PC-3 (cell line): Measurements from ENCODE around the gene UAP1L1. TPM values are rescaled to one million over a fixed set of nuclear protein-coding genes. Genes with fewer than 3 reads are reported as not detected.

Experiments used
- ATAC-seq: fragments of 200-7000 bp; cut with Tn5 transposase; 2 replicates; pipeline ENCODE4 v1.9.1; 2020; ENCODE audit warnings: mild to moderate bottlenecking, moderate library complexity
- BruUV-seq: library from RNA; stranded (reverse); fragments of 400-500 nt; replicated peaks from 2 replicates; lab custom pipeline; 2021; lab: Mats Ljungman, UMichigan
- CTCF ChIA-PET: fragments of 300-600 bp; sonication (Branson Sonifier 250); formaldehyde crosslinking; loops from one replicate; lab custom pipeline; 2022; ENCODE audit warnings: antibody characterized with exemption; lab: Charles Lee
- POLR2A ChIA-PET: fragments of 300-600 bp; sonication (Branson Sonifier 250); formaldehyde crosslinking; loops from one replicate; lab custom pipeline; 2022; ENCODE audit warnings: antibody characterized with exemption; ENCODE audit not compliant: unreplicated experiment; lab: Charles Lee
- DNase-seq: peaks from one replicate; pipeline ENCODE4 v3.0.0-alpha.2; 2015
- H2AFZ ChIP-seq: fragments of 300-600 bp; sonication (generic); 2 replicates; pipeline ENCODE4 v1.6.0; 2016; ENCODE audit warnings: antibody characterized with exemption, low read length
- H3F3A ChIP-seq: fragments of 300-600 bp; sonication (generic); one replicate; pipeline ENCODE4 v1.6.0; 2017; ENCODE audit warnings: antibody characterized with exemption, low read length, control low read depth, mild to moderate bottlenecking; ENCODE audit not compliant: unreplicated experiment
- H3K27ac ChIP-seq: fragments of 300-600 bp; sonication (generic); 2 replicates; pipeline ENCODE4 v1.5.1; 2016; ENCODE audit warnings: mild to moderate bottlenecking, low read length
- H3K27me3 ChIP-seq: fragments of 300-600 bp; sonication (generic); 2 replicates; pipeline ENCODE4 v1.6.1; 2016; ENCODE audit warnings: low read length, mixed read lengths
- H3K36me3 ChIP-seq: fragments of 300-600 bp; sonication (generic); 2 replicates; pipeline ENCODE4 v1.6.1; 2016; ENCODE audit warnings: low read depth, mixed run types, low read length, mixed read lengths
- H3K4me1 ChIP-seq: fragments of 300-600 bp; sonication (generic); 2 replicates; pipeline ENCODE4 v1.5.1; 2016; ENCODE audit warnings: low read length; ENCODE audit not compliant: insufficient read depth
- H3K4me2 ChIP-seq: fragments of 300-600 bp; sonication (generic); 2 replicates; pipeline ENCODE4 v1.6.0; 2016; ENCODE audit warnings: low read length
- H3K4me3 ChIP-seq: fragments of 300-600 bp; sonication (generic); 2 replicates; pipeline ENCODE4 v1.5.1; 2016; ENCODE audit warnings: mild to moderate bottlenecking, low read length, mixed read lengths
- H3K79me2 ChIP-seq: fragments of 300-600 bp; sonication (generic); 2 replicates; pipeline ENCODE4 v1.6.1; 2017; ENCODE audit warnings: low read length, mixed read lengths
- H3K9ac ChIP-seq: fragments of 300-600 bp; sonication (generic); 2 replicates; pipeline ENCODE4 v1.6.0; 2016; ENCODE audit warnings: mild to moderate bottlenecking, low read length
- H3K9me2 ChIP-seq: fragments of 300-600 bp; sonication (generic); replicated peaks from 2 replicates; pipeline ENCODE4 v1.6.1; 2016; ENCODE audit warnings: mixed run types, low read length, mixed read lengths
- H3K9me3 ChIP-seq: fragments of 300-600 bp; sonication (generic); 2 replicates; pipeline ENCODE4 v1.6.1; 2016; ENCODE audit warnings: low read length, mixed read lengths
- H4K20me1 ChIP-seq: fragments of 300-600 bp; sonication (generic); 2 replicates; pipeline ENCODE4 v1.6.1; 2016; ENCODE audit warnings: low read length, mixed read lengths
- EZH2 ChIP-seq: fragments of 300-600 bp; sonication (generic); IDR thresholded peaks from one replicate; pipeline ENCODE4 v1.6.1; 2017; ENCODE audit warnings: antibody characterized with exemption, mild to moderate bottlenecking, low read length; ENCODE audit not compliant: unreplicated experiment
- EZH2phosphoT487 ChIP-seq: fragments of 300-600 bp; sonication (generic); IDR thresholded peaks from 2 replicates; pipeline ENCODE4 v1.6.1; 2018; ENCODE audit warnings: mild to moderate bottlenecking, antibody characterized with exemption, low read length, borderline replicate concordance
- intact Hi-C: fragments of 100-400 bp; cut with micrococcal nuclease; formaldehyde crosslinking; loops from 2 replicates; pipeline ENCODE4 v1.9.0; 2023
- total RNA-seq: library from RNA; depleted of rRNA; stranded (reverse); fragments of >200 nt; gene quantifications from 2 replicates; pipeline ENCODE4 v1.2.3, GENCODE V29; 2014
- TF ChIP-seq, protein P1 (sequence below): fragments of 300-600 bp; sonication (generic); conservative IDR thresholded peaks from 2 replicates; pipeline ENCODE4 v1.5.1; 2017; ENCODE audit warnings: antibody characterized with exemption, low read depth, mild to moderate bottlenecking, low read length

Gene UAP1L1
- total RNA-seq, 1 experiment from 2014 or later, result 5.0 TPM

DNA sequence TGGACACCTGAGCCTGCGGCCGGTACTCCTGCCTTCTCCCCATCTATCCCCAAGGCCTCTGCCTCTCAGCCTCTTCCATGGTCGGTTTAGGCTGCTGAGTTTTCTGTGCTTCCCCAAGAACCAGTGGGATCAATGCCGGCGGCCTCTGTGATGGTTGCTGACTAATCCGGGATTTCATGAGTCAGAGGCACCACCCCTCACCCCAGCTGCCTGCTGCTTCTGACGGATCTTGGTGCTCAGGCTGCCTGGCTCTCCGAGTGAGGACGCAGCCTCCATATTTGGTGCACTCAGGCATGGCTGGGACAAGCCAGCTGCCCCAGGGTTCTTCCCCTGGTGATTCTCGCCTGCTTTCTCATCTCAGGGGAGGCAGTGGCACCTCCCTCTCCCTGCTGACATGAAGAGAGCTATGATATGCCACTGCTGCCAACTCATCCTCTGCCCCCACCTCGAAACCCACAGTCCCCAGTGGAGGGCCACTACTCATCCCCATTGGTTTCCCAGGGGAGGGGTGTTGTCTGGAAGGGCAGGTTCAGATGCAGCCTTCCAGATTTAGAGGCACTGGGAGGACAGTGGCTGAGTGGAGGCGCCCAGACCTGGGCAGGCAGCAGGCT lies 6.2 kb downstream of the UAP1L1 start:
- intact Hi-C loops, result no loop called here
- Histone ChIP-seq H3K27ac (peak overlapping the region; percentile 84), H2AFZ (no peak overlapping the region), H3K9ac (no peak overlapping the region), H3K9me2 (no peaks in the 10 kb centered on the region), H3K4me3 (peak overlapping the region; percentile 15; the same call in 1 of the 2 replicates), H3K79me2 (peaks cover 22% of the 10 kb centered on the region), H3K9me3 (no peaks in the 10 kb centered on the region), H3K4me2 (peak overlapping the region; percentile 60), H4K20me1 (no peaks in the 10 kb centered on the region), H3K27me3 (no peaks in the 10 kb centered on the region), H3K4me1 (peaks cover 37% of the 10 kb centered on the region), H3F3A (no peaks in the 10 kb centered on the region), H3K36me3 (no peaks in the 10 kb centered on the region)
- TF ChIP-seq, protein P1, sequence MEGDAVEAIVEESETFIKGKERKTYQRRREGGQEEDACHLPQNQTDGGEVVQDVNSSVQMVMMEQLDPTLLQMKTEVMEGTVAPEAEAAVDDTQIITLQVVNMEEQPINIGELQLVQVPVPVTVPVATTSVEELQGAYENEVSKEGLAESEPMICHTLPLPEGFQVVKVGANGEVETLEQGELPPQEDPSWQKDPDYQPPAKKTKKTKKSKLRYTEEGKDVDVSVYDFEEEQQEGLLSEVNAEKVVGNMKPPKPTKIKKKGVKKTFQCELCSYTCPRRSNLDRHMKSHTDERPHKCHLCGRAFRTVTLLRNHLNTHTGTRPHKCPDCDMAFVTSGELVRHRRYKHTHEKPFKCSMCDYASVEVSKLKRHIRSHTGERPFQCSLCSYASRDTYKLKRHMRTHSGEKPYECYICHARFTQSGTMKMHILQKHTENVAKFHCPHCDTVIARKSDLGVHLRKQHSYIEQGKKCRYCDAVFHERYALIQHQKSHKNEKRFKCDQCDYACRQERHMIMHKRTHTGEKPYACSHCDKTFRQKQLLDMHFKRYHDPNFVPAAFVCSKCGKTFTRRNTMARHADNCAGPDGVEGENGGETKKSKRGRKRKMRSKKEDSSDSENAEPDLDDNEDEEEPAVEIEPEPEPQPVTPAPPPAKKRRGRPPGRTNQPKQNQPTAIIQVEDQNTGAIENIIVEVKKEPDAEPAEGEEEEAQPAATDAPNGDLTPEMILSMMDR, result no peak
- TF ChIP-seq EZH2phosphoT487, result no peak
- no peak for TF ChIP-seq EZH2
- no TSS peak for BruUV-seq
- ChIA-PET POLR2A (interaction anchor here (0.5 kb wide), 1 partner anchor 91 kb away, joined by 4 read pairs; the partner anchor contains the start of gene PAXX), CTCF (interaction anchor here (0.6 kb wide), 1 partner anchor 12 kb away, joined by 3 read pairs; no protein-coding TSS in a partner anchor)
- peak; percentile 41 for ATAC-seq
- DNase-seq, result peak; percentile 92

DNA sequence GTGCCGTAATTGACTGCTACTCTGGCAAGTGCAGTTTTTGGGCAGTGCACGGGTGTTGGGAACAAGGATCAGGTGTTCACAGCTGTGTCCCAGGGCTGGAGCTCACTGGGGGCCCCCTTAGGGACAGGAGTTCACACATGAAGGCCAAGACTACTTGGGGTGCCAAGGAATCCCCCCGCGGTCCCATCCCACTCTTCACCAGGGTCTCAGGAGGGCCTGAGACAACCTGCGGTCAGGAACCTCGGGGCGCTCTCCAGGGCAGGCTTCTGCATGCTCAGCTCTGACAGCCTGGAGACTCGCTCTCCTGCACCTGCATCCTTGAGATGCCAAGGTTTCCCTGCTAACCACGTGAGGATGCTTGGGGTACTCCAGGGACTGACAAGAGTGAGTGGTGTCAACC lies 7.2 kb downstream of the UAP1L1 start:
- Histone ChIP-seq H3K79me2 (peaks cover 28% of the 10 kb centered on the region), H3K9me2 (no peaks in the 10 kb centered on the region), H4K20me1 (no peaks in the 10 kb centered on the region), H3K4me3 (no peak overlapping the region), H3F3A (no peaks in the 10 kb centered on the region), H2AFZ (no peak overlapping the region), H3K9ac (no peak overlapping the region), H3K36me3 (no peaks in the 10 kb centered on the region), H3K4me2 (no peak overlapping the region), H3K4me1 (peaks cover 37% of the 10 kb centered on the region), H3K9me3 (no peaks in the 10 kb centered on the region), H3K27ac (peak overlapping the region; percentile 84; the same call in 1 of the 2 replicates), H3K27me3 (no peaks in the 10 kb centered on the region)
- ATAC-seq (no peak), DNase-seq (no peak)
- TF ChIP-seq EZH2phosphoT487 (no peak), EZH2 (no peak)
- TF ChIP-seq, protein P1, result no peak
- ChIA-PET CTCF (interaction anchor here (0.6 kb wide), 1 partner anchor 50 kb away, joined by 5 read pairs; no protein-coding TSS in a partner anchor), POLR2A (no interaction called here)
- intact Hi-C loops, result no loop called here
- BruUV-seq, result no TSS peak
